ENCODE data around the gene CRYBA4.

Gene CRYBA4

DNA sequence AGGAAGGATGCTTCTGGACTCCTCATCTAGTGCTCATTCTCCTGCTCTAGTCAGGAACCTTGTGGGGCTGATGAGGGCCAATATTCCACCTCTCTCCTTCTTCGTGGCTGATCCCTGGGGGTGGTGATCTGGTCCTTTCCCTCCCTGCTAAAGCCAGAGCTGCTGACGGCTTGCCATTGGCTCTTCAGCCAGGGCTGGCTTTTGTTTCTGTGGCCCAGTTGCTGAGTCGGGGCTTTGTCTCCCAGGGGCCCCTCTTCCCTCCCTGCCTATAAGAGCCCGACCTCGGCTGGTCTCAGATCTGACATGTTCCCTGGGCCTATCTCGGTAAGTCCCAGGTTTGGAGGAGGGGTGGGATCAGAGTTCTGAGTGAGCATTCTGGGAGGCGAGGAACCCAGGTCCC lies at the start of gene CRYBA4:
CRYBA4 (plus strand) TSS at position 301 of the 400 bp plus-strand sequence. CDS start 634 bp downstream, outside the sequence.
- Histone ChIP-seq H3K36me3 (ENCODE audit: insufficient read depth) (no peaks in the 10 kb centered on the region), H3K27ac (no peak within 1 kb of the TSS), H3K9ac (no peak within 1 kb of the TSS), H3K4me2 (no peak within 1 kb of the TSS), H3K79me2 (ENCODE audit: insufficient read depth, low read depth) (no peaks in the 10 kb centered on the region), H3K4me1 (ENCODE audit: low read depth, poor library complexity, severe bottlenecking) (peaks cover 60% of the 10 kb centered on the region), H2AFZ (ENCODE audit: low read depth) (no peak within 1 kb of the TSS), H4K20me1 (ENCODE audit: insufficient read depth) (no peaks in the 10 kb centered on the region), H3K27me3 (ENCODE audit: insufficient read depth, low read depth) (no peaks in the 10 kb centered on the region), H3K4me3 (IDR thresholded peaks at IDR 0.05; ENCODE audit: insufficient read depth, low read depth, low read length) (no peak within 1 kb of the TSS)
- TF ChIP-seq, protein P1, sequence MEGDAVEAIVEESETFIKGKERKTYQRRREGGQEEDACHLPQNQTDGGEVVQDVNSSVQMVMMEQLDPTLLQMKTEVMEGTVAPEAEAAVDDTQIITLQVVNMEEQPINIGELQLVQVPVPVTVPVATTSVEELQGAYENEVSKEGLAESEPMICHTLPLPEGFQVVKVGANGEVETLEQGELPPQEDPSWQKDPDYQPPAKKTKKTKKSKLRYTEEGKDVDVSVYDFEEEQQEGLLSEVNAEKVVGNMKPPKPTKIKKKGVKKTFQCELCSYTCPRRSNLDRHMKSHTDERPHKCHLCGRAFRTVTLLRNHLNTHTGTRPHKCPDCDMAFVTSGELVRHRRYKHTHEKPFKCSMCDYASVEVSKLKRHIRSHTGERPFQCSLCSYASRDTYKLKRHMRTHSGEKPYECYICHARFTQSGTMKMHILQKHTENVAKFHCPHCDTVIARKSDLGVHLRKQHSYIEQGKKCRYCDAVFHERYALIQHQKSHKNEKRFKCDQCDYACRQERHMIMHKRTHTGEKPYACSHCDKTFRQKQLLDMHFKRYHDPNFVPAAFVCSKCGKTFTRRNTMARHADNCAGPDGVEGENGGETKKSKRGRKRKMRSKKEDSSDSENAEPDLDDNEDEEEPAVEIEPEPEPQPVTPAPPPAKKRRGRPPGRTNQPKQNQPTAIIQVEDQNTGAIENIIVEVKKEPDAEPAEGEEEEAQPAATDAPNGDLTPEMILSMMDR (conservative IDR thresholded peaks at IDR 0.05; ENCODE audit: low read depth, low read length): no peak

DNA sequence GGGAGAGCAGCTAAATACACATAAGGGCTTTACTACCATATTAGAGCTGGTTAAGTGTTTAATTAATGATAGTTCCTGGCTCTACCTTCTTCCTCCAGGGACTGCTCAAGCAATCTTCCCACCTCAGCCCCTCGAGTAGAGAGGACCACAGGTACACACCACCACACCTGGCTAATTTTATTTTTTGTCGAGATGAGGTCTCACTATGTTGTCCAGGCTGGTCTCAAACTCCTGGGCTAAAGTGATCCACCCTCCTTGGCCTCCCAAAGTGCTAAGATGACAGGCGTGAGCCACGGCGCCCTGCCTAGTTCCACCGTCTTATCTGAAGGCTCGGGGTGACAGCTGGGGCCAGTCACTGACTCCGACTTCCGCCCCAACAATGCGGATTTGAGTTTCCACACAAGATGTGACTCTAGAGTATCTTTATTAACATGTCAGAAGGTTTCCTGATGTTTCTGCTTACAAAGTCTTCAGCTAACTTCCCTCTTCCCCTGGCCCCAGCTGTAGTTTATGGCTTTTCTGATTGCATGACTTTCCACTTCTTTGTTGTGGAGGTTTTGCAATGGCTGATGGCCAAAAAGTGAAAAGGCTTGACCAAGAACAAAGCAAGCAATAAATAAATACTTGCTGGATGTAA lies 48.6 kb upstream of the CRYBA4 start:
- no peaks in the 10 kb centered on the region for H3K36me3 ChIP-seq (ENCODE audit: insufficient read depth)
- H3K9ac ChIP-seq: no peak overlapping the region
- no peak overlapping the region for H2AFZ ChIP-seq (ENCODE audit: low read depth)
- peaks cover 23% of the 10 kb centered on the region for H3K4me1 ChIP-seq (ENCODE audit: low read depth, poor library complexity, severe bottlenecking)
- no peaks in the 10 kb centered on the region for H4K20me1 ChIP-seq (ENCODE audit: insufficient read depth)
- TF ChIP-seq, protein P1 (conservative IDR thresholded peaks at IDR 0.05; ENCODE audit: low read depth, low read length): no peak
- no peak overlapping the region for H3K27ac ChIP-seq
- no peak overlapping the region for H3K4me2 ChIP-seq
- H3K4me3 ChIP-seq (IDR thresholded peaks at IDR 0.05; ENCODE audit: insufficient read depth, low read depth, low read length): no peak overlapping the region
- H3K79me2 ChIP-seq (ENCODE audit: insufficient read depth, low read depth): peaks cover 72% of the 10 kb centered on the region
- H3K27me3 ChIP-seq (ENCODE audit: insufficient read depth, low read depth): no peaks in the 10 kb centered on the region

DNA sequence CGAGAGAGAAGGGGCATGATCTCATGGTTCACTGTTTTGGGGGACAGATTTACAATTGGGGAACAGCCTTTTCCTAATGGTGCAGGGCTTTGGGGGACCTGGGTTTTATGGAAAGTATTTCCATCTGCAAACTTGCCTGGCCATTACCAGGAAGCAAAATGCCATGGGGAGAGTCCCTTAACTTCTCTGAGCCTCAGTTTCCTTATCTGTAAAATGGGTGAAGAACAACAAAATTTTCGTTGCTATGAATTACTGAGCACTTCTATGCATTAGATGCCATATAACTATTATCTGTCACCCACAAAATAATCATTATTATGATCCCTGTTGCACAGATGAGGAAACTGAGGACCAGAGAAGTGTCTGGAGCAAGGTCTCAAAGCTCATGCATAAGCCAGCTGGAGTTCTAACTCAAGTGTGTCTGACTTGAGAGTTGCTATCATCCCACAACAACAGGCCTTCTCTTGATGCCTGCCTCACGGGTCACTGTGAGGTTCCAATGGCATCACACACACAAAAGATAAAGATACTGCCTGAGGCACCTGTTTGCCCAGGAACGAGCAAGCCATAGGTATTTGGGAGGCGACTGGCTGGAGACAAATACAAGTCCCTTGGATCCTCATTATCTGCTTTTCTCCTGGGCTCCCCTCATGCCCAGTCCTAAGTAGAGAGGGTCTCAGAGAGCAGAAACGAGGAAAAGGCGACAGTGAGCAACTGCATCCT lies 47.6 kb upstream of the CRYBA4 start:
- no peak overlapping the region for H2AFZ ChIP-seq (ENCODE audit: low read depth)
- H3K36me3 ChIP-seq (ENCODE audit: insufficient read depth): no peaks in the 10 kb centered on the region
- H3K27me3 ChIP-seq (ENCODE audit: insufficient read depth, low read depth): no peaks in the 10 kb centered on the region
- no peak overlapping the region for H3K27ac ChIP-seq
- H3K4me1 ChIP-seq (ENCODE audit: low read depth, poor library complexity, severe bottlenecking): peaks cover 26% of the 10 kb centered on the region
- H3K4me3 ChIP-seq (IDR thresholded peaks at IDR 0.05; ENCODE audit: insufficient read depth, low read depth, low read length): no peak overlapping the region
- H4K20me1 ChIP-seq (ENCODE audit: insufficient read depth): no peaks in the 10 kb centered on the region
- H3K9ac ChIP-seq: no peak overlapping the region
- H3K4me2 ChIP-seq: no peak overlapping the region
- peaks cover 74% of the 10 kb centered on the region for H3K79me2 ChIP-seq (ENCODE audit: insufficient read depth, low read depth)
- TF ChIP-seq, protein P1 (conservative IDR thresholded peaks at IDR 0.05; ENCODE audit: low read depth, low read length): no peak

DNA sequence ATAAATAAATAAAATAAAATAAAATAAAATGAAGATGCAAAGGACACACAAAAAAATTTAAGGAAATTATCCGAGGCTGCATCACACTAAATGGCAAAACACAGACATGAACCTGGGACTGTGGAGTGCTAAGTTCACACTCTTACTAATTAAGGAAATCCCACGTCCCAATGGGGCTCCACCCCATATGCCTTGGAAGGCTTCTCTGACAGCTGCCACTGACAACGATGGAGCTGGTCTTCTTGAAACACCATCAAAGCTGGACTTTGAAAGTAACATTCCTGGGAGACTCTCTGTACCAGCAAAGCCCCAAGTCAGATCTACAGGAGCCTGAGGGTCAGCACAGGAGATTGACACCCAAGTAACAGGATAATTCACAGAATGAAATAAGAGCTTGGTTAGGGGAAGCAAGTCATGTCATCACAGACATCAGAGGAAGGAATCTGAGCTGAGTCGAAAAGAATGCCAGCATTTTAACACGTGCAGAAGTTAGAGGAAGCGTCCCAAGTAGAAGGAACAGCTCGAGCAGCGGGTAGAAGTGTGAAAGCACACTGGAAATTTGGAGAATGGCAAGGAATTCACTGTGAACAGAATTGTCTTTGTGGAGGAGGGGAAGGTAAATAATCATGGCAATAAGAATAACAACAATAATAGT lies 45.6 kb upstream of the CRYBA4 start:
- no peak overlapping the region for H3K4me3 ChIP-seq (IDR thresholded peaks at IDR 0.05; ENCODE audit: insufficient read depth, low read depth, low read length)
- no peak overlapping the region for H3K27ac ChIP-seq
- no peaks in the 10 kb centered on the region for H3K36me3 ChIP-seq (ENCODE audit: insufficient read depth)
- no peak overlapping the region for H3K4me2 ChIP-seq
- H2AFZ ChIP-seq (ENCODE audit: low read depth): no peak overlapping the region
- no peaks in the 10 kb centered on the region for H4K20me1 ChIP-seq (ENCODE audit: insufficient read depth)
- peaks cover 41% of the 10 kb centered on the region for H3K4me1 ChIP-seq (ENCODE audit: low read depth, poor library complexity, severe bottlenecking)
- peaks cover 81% of the 10 kb centered on the region for H3K79me2 ChIP-seq (ENCODE audit: insufficient read depth, low read depth)
- no peaks in the 10 kb centered on the region for H3K27me3 ChIP-seq (ENCODE audit: insufficient read depth, low read depth)
- TF ChIP-seq, protein P1 (conservative IDR thresholded peaks at IDR 0.05; ENCODE audit: low read depth, low read length): no peak
- no peak overlapping the region for H3K9ac ChIP-seq
